GM23338 (cell line): ENCODE results near the gene PARD3. TPM values are rescaled to one million over a fixed set of nuclear protein-coding genes. Genes with fewer than 3 reads are reported as not detected.

Experiments used
- ATAC-seq: fragments of 200-7000 bp; cut with Tn5 transposase; 3 replicates; pipeline ENCODE4 v1.9.1; 2020
- DNase-seq: peaks from one replicate; pipeline ENCODE4 v3.0.0-alpha.2; 2015; ENCODE audit warnings: low spot score
- H2AFZ ChIP-seq: fragments of 200-600 bp; sonication (generic); 2 replicates; pipeline ENCODE4 v1.8.0; 2016; ENCODE audit warnings: antibody characterized with exemption, mild to moderate bottlenecking, moderate library complexity
- H3F3A ChIP-seq: fragments of 200-600 bp; sonication (generic); replicated peaks from 2 replicates; pipeline ENCODE4 v1.8.0; 2017; ENCODE audit warnings: antibody characterized with exemption, mixed run types, low read depth
- H3K27ac ChIP-seq: fragments of 200-600 bp; sonication (generic); 2 replicates; pipeline ENCODE4 v1.6.1; 2016; ENCODE audit warnings: low read depth
- H3K27me3 ChIP-seq: fragments of 200-600 bp; sonication (generic); 2 replicates; pipeline ENCODE4 v1.8.0; 2016; ENCODE audit warnings: mild to moderate bottlenecking, mixed run types, moderate library complexity; ENCODE audit not compliant: insufficient read depth
- H3K36me3 ChIP-seq: fragments of 200-600 bp; sonication (generic); 2 replicates; pipeline ENCODE4 v1.8.0; 2016; ENCODE audit warnings: mild to moderate bottlenecking; ENCODE audit not compliant: insufficient read depth
- H3K4me1 ChIP-seq: fragments of 200-600 bp; sonication (generic); 2 replicates; pipeline ENCODE4 v1.8.0; 2016; ENCODE audit warnings: mild to moderate bottlenecking, moderate library complexity; ENCODE audit not compliant: insufficient read depth
- H3K4me2 ChIP-seq: fragments of 200-600 bp; sonication (generic); 2 replicates; pipeline ENCODE4 v1.7.1; 2017; ENCODE audit warnings: mixed run types
- H3K4me3 ChIP-seq: fragments of 200-600 bp; sonication (generic); 2 replicates; pipeline ENCODE4 v1.6.1; 2016; ENCODE audit warnings: mixed run types
- H3K79me2 ChIP-seq: fragments of 200-600 bp; sonication (generic); replicated peaks from 2 replicates; pipeline ENCODE4 v1.8.0; 2017; ENCODE audit warnings: mild to moderate bottlenecking; ENCODE audit not compliant: insufficient read depth
- H3K9me2 ChIP-seq: fragments of 200-600 bp; sonication (generic); 2 replicates; pipeline ENCODE4 v1.8.0; 2017; ENCODE audit not compliant: insufficient read depth
- H4K20me1 ChIP-seq: fragments of 200-600 bp; sonication (generic); replicated peaks from 2 replicates; pipeline ENCODE4 v1.8.0; 2017; ENCODE audit warnings: mild to moderate bottlenecking; ENCODE audit not compliant: insufficient read depth
- H3K27ac Mint-ChIP-seq: 2 replicates; pipeline ENCODE4 v1.8.0; 2020; ENCODE audit warnings: inconsistent platforms, mild to moderate bottlenecking, moderate library complexity, mixed read lengths
- H3K27me3 Mint-ChIP-seq: 3 replicates; pipeline ENCODE4 v1.8.0; 2022; ENCODE audit warnings: low read depth, mild to moderate bottlenecking, moderate library complexity, mixed read lengths, inconsistent platforms; ENCODE audit not compliant: insufficient read depth, poor library complexity
- H3K36me3 Mint-ChIP-seq: 3 replicates; pipeline ENCODE4 v1.8.0; 2021; ENCODE audit warnings: low read depth, mild to moderate bottlenecking, inconsistent platforms, moderate library complexity, mixed read lengths
- H3K4me1 Mint-ChIP-seq: 3 replicates; pipeline ENCODE4 v1.8.0; 2020; ENCODE audit warnings: mild to moderate bottlenecking, inconsistent platforms, mixed read lengths
- H3K4me3 Mint-ChIP-seq: 3 replicates; pipeline ENCODE4 v1.8.0; 2021; ENCODE audit warnings: moderate library complexity, mild to moderate bottlenecking, inconsistent platforms, mixed read lengths
- H3K9me3 Mint-ChIP-seq: 3 replicates; pipeline ENCODE4 v1.8.0; 2020; ENCODE audit warnings: moderate library complexity, mild to moderate bottlenecking, inconsistent platforms, mixed read lengths
- EZH2phosphoT487 ChIP-seq: fragments of 200-600 bp; sonication (generic); IDR thresholded peaks from one replicate; pipeline ENCODE4 v1.8.1; 2018; ENCODE audit warnings: antibody characterized with exemption; ENCODE audit not compliant: unreplicated experiment
- JUNB ChIP-seq: IDR thresholded peaks from one replicate; pipeline ENCODE4 v1.6.1; 2016; ENCODE audit warnings: antibody characterized with exemption; ENCODE audit not compliant: unreplicated experiment
- NANOG ChIP-seq: IDR thresholded peaks from 2 replicates; pipeline ENCODE4 v1.6.1; 2016; ENCODE audit warnings: antibody characterized with exemption, borderline replicate concordance
- POLR2AphosphoS5 ChIP-seq: IDR thresholded peaks from 2 replicates; pipeline ENCODE4 v1.6.1; 2016; ENCODE audit warnings: antibody characterized with exemption, low read depth
- STAT1 ChIP-seq: IDR thresholded peaks from one replicate; pipeline ENCODE4 v1.6.1; 2016; ENCODE audit warnings: antibody characterized with exemption; ENCODE audit not compliant: unreplicated experiment
- ZNF114 ChIP-seq: fragments of 250-450 bp; sonication (Bioruptor Pico); IDR thresholded peaks from 2 replicates; pipeline ENCODE4 v1.5.0; 2020; ENCODE audit warnings: mild to moderate bottlenecking, moderate library complexity
- polyA plus RNA-seq: library from polyadenylated mRNA; unstranded; fragments of >200 nt; fragmentation: Nextera tagmentation; extraction: Ambion mirVana; gene quantifications from 2 replicates; pipeline ENCODE4 v1.2.1, GENCODE V29; 2016
- total RNA-seq: library from RNA; depleted of rRNA; stranded (reverse); fragments of >200 nt; shearing (Covaris generic); gene quantifications from 2 replicates; pipeline ENCODE4 v1.2.3, GENCODE V29; 2014
- TF ChIP-seq, protein P1 (sequence below): fragments of 250-450 bp; sonication (Bioruptor Pico); IDR thresholded peaks from 2 replicates; pipeline ENCODE4 v1.5.0; 2020; ENCODE audit warnings: mild to moderate bottlenecking, moderate library complexity
- TF ChIP-seq, protein P2 (sequence below), 2 experiments: fragments of 200-600 bp in 1 of 2; sonication (generic) in 1 of 2; conservative IDR thresholded peaks; 2 replicates each; pipeline versions ENCODE4 v1.5.1 to v1.6.1; 2016 to 2017; ENCODE audit warnings: antibody characterized with exemption in 2 of 2, low read depth in 2 of 2, mild to moderate bottlenecking in 2 of 2, moderate library complexity in 1 of 2
- TF ChIP-seq, protein P3 (sequence below): IDR thresholded peaks from one replicate; pipeline ENCODE4 v1.6.1; 2018; ENCODE audit warnings: antibody characterized with exemption; ENCODE audit not compliant: unreplicated experiment

The PARD3 gene
- total and polyA plus RNA-seq, 2 experiments from 2014 or later, result 30.2 to 51.4 TPM

DNA sequence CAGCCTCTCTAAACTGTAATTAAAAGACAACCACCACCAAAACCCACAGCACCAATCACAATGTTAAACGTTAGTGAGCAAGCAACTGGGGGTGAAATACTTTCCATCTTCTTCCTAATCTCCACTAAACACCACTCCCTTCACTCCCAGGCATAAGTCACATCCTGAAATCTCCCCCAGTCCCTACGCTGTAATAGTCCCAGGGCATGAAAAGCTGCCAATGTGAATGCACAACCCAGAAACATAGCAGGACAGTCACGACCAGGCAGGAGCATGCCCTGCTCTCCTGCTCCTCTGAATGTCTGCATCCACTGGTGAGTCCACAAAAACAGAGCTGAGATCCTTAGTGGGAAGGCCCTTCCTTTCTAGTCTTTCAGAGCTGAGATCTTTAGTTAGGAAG, 288.9 kb downstream of the PARD3 start (continued):
- TF ChIP-seq, protein P1, sequence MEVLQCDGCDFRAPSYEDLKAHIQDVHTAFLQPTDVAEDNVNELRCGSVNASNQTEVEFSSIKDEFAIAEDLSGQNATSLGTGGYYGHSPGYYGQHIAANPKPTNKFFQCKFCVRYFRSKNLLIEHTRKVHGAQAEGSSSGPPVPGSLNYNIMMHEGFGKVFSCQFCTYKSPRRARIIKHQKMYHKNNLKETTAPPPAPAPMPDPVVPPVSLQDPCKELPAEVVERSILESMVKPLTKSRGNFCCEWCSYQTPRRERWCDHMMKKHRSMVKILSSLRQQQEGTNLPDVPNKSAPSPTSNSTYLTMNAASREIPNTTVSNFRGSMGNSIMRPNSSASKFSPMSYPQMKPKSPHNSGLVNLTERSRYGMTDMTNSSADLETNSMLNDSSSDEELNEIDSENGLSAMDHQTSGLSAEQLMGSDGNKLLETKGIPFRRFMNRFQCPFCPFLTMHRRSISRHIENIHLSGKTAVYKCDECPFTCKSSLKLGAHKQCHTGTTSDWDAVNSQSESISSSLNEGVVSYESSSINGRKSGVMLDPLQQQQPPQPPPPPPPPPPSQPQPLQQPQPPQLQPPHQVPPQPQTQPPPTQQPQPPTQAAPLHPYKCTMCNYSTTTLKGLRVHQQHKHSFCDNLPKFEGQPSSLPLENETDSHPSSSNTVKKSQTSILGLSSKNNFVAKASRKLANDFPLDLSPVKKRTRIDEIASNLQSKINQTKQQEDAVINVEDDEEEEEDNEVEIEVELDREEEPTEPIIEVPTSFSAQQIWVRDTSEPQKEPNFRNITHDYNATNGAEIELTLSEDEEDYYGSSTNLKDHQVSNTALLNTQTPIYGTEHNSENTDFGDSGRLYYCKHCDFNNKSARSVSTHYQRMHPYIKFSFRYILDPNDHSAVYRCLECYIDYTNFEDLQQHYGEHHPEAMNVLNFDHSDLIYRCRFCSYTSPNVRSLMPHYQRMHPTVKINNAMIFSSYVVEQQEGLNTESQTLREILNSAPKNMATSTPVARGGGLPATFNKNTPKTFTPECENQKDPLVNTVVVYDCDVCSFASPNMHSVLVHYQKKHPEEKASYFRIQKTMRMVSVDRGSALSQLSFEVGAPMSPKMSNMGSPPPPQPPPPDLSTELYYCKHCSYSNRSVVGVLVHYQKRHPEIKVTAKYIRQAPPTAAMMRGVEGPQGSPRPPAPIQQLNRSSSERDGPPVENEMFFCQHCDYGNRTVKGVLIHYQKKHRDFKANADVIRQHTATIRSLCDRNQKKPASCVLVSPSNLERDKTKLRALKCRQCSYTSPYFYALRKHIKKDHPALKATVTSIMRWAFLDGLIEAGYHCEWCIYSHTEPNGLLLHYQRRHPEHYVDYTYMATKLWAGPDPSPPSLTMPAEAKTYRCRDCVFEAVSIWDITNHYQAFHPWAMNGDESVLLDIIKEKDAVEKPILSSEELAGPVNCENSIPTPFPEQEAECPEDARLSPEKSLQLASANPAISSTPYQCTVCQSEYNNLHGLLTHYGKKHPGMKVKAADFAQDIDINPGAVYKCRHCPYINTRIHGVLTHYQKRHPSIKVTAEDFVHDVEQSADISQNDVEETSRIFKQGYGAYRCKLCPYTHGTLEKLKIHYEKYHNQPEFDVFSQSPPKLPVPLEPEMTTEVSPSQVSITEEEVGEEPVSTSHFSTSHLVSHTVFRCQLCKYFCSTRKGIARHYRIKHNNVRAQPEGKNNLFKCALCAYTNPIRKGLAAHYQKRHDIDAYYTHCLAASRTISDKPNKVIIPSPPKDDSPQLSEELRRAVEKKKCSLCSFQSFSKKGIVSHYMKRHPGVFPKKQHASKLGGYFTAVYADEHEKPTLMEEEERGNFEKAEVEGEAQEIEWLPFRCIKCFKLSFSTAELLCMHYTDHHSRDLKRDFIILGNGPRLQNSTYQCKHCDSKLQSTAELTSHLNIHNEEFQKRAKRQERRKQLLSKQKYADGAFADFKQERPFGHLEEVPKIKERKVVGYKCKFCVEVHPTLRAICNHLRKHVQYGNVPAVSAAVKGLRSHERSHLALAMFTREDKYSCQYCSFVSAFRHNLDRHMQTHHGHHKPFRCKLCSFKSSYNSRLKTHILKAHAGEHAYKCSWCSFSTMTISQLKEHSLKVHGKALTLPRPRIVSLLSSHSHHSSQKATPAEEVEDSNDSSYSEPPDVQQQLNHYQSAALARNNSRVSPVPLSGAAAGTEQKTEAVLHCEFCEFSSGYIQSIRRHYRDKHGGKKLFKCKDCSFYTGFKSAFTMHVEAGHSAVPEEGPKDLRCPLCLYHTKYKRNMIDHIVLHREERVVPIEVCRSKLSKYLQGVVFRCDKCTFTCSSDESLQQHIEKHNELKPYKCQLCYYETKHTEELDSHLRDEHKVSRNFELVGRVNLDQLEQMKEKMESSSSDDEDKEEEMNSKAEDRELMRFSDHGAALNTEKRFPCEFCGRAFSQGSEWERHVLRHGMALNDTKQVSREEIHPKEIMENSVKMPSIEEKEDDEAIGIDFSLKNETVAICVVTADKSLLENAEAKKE (CRISPR knock-in tag), result no peak
- TF ChIP-seq, protein P2, sequence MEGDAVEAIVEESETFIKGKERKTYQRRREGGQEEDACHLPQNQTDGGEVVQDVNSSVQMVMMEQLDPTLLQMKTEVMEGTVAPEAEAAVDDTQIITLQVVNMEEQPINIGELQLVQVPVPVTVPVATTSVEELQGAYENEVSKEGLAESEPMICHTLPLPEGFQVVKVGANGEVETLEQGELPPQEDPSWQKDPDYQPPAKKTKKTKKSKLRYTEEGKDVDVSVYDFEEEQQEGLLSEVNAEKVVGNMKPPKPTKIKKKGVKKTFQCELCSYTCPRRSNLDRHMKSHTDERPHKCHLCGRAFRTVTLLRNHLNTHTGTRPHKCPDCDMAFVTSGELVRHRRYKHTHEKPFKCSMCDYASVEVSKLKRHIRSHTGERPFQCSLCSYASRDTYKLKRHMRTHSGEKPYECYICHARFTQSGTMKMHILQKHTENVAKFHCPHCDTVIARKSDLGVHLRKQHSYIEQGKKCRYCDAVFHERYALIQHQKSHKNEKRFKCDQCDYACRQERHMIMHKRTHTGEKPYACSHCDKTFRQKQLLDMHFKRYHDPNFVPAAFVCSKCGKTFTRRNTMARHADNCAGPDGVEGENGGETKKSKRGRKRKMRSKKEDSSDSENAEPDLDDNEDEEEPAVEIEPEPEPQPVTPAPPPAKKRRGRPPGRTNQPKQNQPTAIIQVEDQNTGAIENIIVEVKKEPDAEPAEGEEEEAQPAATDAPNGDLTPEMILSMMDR (conservative IDR thresholded peaks at IDR 0.05; ENCODE audit: low read depth in 2 of 2), result no peak
- no peak for TF ChIP-seq EZH2phosphoT487
- no peak for TF ChIP-seq JUNB
- TF ChIP-seq NANOG, result no peak

DNA sequence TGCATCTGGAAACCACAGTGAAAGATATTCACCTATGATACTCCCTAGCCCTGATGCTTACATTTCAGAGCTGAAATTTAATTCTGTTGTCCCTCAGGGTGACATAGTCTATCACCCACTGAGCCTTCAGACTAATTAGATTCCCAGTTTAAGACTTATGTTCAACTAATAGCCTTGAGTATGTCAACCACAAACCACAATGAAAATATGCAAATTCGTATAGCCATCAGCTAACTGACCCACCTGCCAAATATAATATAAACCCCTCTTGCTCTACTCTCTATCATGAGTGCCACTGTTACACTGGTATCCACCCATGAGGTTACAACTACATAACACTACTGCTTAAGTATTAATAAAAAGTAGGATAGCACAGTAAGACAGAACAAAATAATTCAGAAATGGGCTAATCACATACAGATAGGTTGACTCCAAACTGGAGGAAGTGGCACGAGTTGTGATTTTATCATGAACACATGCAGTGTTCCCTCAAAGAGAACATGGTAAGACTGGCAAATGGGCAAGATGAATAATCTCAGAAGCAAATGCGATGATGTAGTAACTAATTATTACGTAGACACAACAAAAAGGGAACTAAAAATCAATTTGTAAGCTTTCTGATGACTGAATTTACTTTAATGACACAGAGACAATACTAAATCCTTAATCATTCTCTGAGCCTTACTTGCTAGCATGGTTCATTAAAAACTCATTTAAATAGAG, 290.6 kb downstream of the PARD3 start:
- no peaks in the 10 kb centered on the region for H3K9me2 ChIP-seq
- no peak overlapping the region for H2AFZ ChIP-seq
- no peaks in the 10 kb centered on the region for H3K36me3 Mint-ChIP-seq
- no peak overlapping the region for H3K4me3 Mint-ChIP-seq
- H3K27me3 Mint-ChIP-seq, result peaks cover 5% of the 10 kb centered on the region
- peaks cover 24% of the 10 kb centered on the region for H3K4me1 ChIP-seq
- no peaks in the 10 kb centered on the region for H4K20me1 ChIP-seq
- H3K9me3 Mint-ChIP-seq, result no peaks in the 10 kb centered on the region
- H3F3A ChIP-seq, result no peaks in the 10 kb centered on the region
- H3K79me2 ChIP-seq, result peaks cover 47% of the 10 kb centered on the region
- DNase-seq (no peak), ATAC-seq (no peak)
- H3K4me3 ChIP-seq, result no peak overlapping the region
- peaks cover 51% of the 10 kb centered on the region for H3K4me1 Mint-ChIP-seq
- no peak overlapping the region for H3K4me2 ChIP-seq
- no peak overlapping the region for H3K27ac Mint-ChIP-seq
- no peak overlapping the region for H3K27ac ChIP-seq
- H3K27me3 ChIP-seq, result no peaks in the 10 kb centered on the region
- no peaks in the 10 kb centered on the region for H3K36me3 ChIP-seq
- no peak for TF ChIP-seq ZNF114 (CRISPR knock-in tag)
- no peak for TF ChIP-seq STAT1
- TF ChIP-seq POLR2AphosphoS5, result no peak
- TF ChIP-seq, protein P3, sequence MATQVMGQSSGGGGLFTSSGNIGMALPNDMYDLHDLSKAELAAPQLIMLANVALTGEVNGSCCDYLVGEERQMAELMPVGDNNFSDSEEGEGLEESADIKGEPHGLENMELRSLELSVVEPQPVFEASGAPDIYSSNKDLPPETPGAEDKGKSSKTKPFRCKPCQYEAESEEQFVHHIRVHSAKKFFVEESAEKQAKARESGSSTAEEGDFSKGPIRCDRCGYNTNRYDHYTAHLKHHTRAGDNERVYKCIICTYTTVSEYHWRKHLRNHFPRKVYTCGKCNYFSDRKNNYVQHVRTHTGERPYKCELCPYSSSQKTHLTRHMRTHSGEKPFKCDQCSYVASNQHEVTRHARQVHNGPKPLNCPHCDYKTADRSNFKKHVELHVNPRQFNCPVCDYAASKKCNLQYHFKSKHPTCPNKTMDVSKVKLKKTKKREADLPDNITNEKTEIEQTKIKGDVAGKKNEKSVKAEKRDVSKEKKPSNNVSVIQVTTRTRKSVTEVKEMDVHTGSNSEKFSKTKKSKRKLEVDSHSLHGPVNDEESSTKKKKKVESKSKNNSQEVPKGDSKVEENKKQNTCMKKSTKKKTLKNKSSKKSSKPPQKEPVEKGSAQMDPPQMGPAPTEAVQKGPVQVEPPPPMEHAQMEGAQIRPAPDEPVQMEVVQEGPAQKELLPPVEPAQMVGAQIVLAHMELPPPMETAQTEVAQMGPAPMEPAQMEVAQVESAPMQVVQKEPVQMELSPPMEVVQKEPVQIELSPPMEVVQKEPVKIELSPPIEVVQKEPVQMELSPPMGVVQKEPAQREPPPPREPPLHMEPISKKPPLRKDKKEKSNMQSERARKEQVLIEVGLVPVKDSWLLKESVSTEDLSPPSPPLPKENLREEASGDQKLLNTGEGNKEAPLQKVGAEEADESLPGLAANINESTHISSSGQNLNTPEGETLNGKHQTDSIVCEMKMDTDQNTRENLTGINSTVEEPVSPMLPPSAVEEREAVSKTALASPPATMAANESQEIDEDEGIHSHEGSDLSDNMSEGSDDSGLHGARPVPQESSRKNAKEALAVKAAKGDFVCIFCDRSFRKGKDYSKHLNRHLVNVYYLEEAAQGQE, result no peak
